Measurements from ENCODE around the gene SORCS2.

GRCh38 chr4:7325541-7325940, 133.2 kb downstream of the SORCS2 start:
- no peak for TF ChIP-seq POLR2AphosphoS5 (IDR thresholded peaks at IDR 0.05; ENCODE audit: borderline replicate concordance, low read depth, low read length)
- no peak for TF ChIP-seq EZH2 (IDR thresholded peaks at IDR 0.05)
- no peak for TF ChIP-seq FOXP2 (optimal IDR thresholded peaks at IDR 0.05; ENCODE audit: control extremely low read depth, extremely low read length, insufficient read depth)

Data from SK-N-MC (cell line).